ENCODE measurements around the gene RRP9.

The RRP9 gene

GRCh38 chr3:51946796-51947195 lies 5.1 kb upstream of the RRP9 start:
- Histone ChIP-seq H3K9ac (ENCODE audit: low read depth in 1 of 2, low read length in 2 of 2) (no peak overlapping the region), H3K4me3 (ENCODE audit: low read length in 2 of 2) (no peak overlapping the region), H3K36me3 (ENCODE audit: control insufficient read depth in 2 of 2, insufficient read depth in 2 of 2, low read length in 2 of 2) (peaks cover 3% of the 10 kb centered on the region in 2 donors), H3K27ac (ENCODE audit: low read depth in 2 of 2, low read length in 2 of 2) (no peak overlapping the region), H3K9me3 (ENCODE audit: control insufficient read depth in 2 of 2, low read length in 2 of 2) (no peaks in the 10 kb centered on the region), H3K4me1 (ENCODE audit: control insufficient read depth in 2 of 2, insufficient read depth in 2 of 2, low read length in 2 of 2) (peaks cover 14 to 15% of the 10 kb centered on the region in 2 donors), H3K27me3 (ENCODE audit: control insufficient read depth in 2 of 2, insufficient read depth in 2 of 2, low read length in 2 of 2) (no peaks in the 10 kb centered on the region)

GRCh38 chr3:51945926-51946705 lies 4.4 kb upstream of the RRP9 start:
- peaks cover 3% of the 10 kb centered on the region in 2 donors for H3K36me3 ChIP-seq (ENCODE audit: control insufficient read depth in 2 of 2, insufficient read depth in 2 of 2, low read length in 2 of 2)
- no peaks in the 10 kb centered on the region for H3K9me3 ChIP-seq (ENCODE audit: control insufficient read depth in 2 of 2, low read length in 2 of 2)
- peaks cover 16 to 18% of the 10 kb centered on the region in 2 donors for H3K4me1 ChIP-seq (ENCODE audit: control insufficient read depth in 2 of 2, insufficient read depth in 2 of 2, low read length in 2 of 2)
- H3K27me3 ChIP-seq (ENCODE audit: control insufficient read depth in 2 of 2, insufficient read depth in 2 of 2, low read length in 2 of 2), result no peaks in the 10 kb centered on the region
- H3K27ac ChIP-seq (ENCODE audit: low read depth in 2 of 2, low read length in 2 of 2), result no peak overlapping the region
- no peak overlapping the region for H3K9ac ChIP-seq (ENCODE audit: low read depth in 1 of 2, low read length in 2 of 2)
- no peak overlapping the region for H3K4me3 ChIP-seq (ENCODE audit: low read length in 2 of 2)

GRCh38 chr3:51945031-51945840 lies 3.5 kb upstream of the RRP9 start:
- peaks cover 3% of the 10 kb centered on the region in 2 donors for H3K36me3 ChIP-seq (ENCODE audit: control insufficient read depth in 2 of 2, insufficient read depth in 2 of 2, low read length in 2 of 2)

GRCh38 chr3:51944451-51945021 lies 2.8 kb upstream of the RRP9 start:
- Histone ChIP-seq H3K27ac (ENCODE audit: low read depth in 2 of 2, low read length in 2 of 2) (no peak overlapping the region), H3K9me3 (ENCODE audit: control insufficient read depth in 2 of 2, low read length in 2 of 2) (no peaks in the 10 kb centered on the region), H3K36me3 (ENCODE audit: control insufficient read depth in 2 of 2, insufficient read depth in 2 of 2, low read length in 2 of 2) (peaks cover 3% of the 10 kb centered on the region in 2 donors), H3K4me3 (ENCODE audit: low read length in 2 of 2) (no peak overlapping the region), H3K4me1 (ENCODE audit: control insufficient read depth in 2 of 2, insufficient read depth in 2 of 2, low read length in 2 of 2) (peaks cover 19 to 25% of the 10 kb centered on the region in 2 donors), H3K27me3 (ENCODE audit: control insufficient read depth in 2 of 2, insufficient read depth in 2 of 2, low read length in 2 of 2) (no peaks in the 10 kb centered on the region), H3K9ac (ENCODE audit: low read depth in 1 of 2, low read length in 2 of 2) (no peak overlapping the region)

More at GRCh38 chr3:51945031-51945840, 3.5 kb upstream of the RRP9 start:
- Histone ChIP-seq H3K9me3 (ENCODE audit: control insufficient read depth in 2 of 2, low read length in 2 of 2) (no peaks in the 10 kb centered on the region), H3K27ac (ENCODE audit: low read depth in 2 of 2, low read length in 2 of 2) (no peak overlapping the region), H3K4me3 (ENCODE audit: low read length in 2 of 2) (no peak overlapping the region), H3K27me3 (ENCODE audit: control insufficient read depth in 2 of 2, insufficient read depth in 2 of 2, low read length in 2 of 2) (no peaks in the 10 kb centered on the region), H3K9ac (ENCODE audit: low read depth in 1 of 2, low read length in 2 of 2) (no peak overlapping the region), H3K4me1 (ENCODE audit: control insufficient read depth in 2 of 2, insufficient read depth in 2 of 2, low read length in 2 of 2) (peaks cover 19 to 25% of the 10 kb centered on the region in 2 donors)

GRCh38 chr3:51943451-51944391 lies 2.0 kb upstream of the RRP9 start:
- Histone ChIP-seq H3K9ac (ENCODE audit: low read depth in 1 of 2, low read length in 2 of 2) (peak overlapping the region; percentile 86 to 97), H3K36me3 (ENCODE audit: control insufficient read depth in 2 of 2, insufficient read depth in 2 of 2, low read length in 2 of 2) (peaks cover 3 to 6% of the 10 kb centered on the region in 2 donors), H3K4me1 (ENCODE audit: control insufficient read depth in 2 of 2, insufficient read depth in 2 of 2, low read length in 2 of 2) (peaks cover 19 to 25% of the 10 kb centered on the region in 2 donors), H3K4me3 (ENCODE audit: low read length in 2 of 2) (peak overlapping the region in 1 of 2 donors; percentile 80), H3K27ac (ENCODE audit: low read depth in 2 of 2, low read length in 2 of 2) (peak overlapping the region; percentile 92 to 98), H3K9me3 (ENCODE audit: control insufficient read depth in 2 of 2, low read length in 2 of 2) (no peaks in the 10 kb centered on the region), H3K27me3 (ENCODE audit: control insufficient read depth in 2 of 2, insufficient read depth in 2 of 2, low read length in 2 of 2) (no peaks in the 10 kb centered on the region)

- H3K27me3 ChIP-seq (ENCODE audit: control insufficient read depth in 2 of 2, insufficient read depth in 2 of 2, low read length in 2 of 2), result no peaks in the 10 kb centered on the region
- peak overlapping the region; percentile 92 to 98 for H3K27ac ChIP-seq (ENCODE audit: low read depth in 2 of 2, low read length in 2 of 2)
- no peaks in the 10 kb centered on the region for H3K9me3 ChIP-seq (ENCODE audit: control insufficient read depth in 2 of 2, low read length in 2 of 2)
- H3K9ac ChIP-seq (ENCODE audit: low read depth in 1 of 2, low read length in 2 of 2), result peak overlapping the region; percentile 86 to 97
- H3K36me3 ChIP-seq (ENCODE audit: control insufficient read depth in 2 of 2, insufficient read depth in 2 of 2, low read length in 2 of 2), result peaks cover 5 to 6% of the 10 kb centered on the region in 2 donors
- peak overlapping the region; percentile 67 to 80 for H3K4me3 ChIP-seq (ENCODE audit: low read length in 2 of 2)
- H3K4me1 ChIP-seq (ENCODE audit: control insufficient read depth in 2 of 2, insufficient read depth in 2 of 2, low read length in 2 of 2), result peaks cover 19 to 25% of the 10 kb centered on the region in 2 donors
These were observed 1.1 kb upstream of the RRP9 start for GRCh38 chr3:51942603-51943450.

- H3K9me3 ChIP-seq (ENCODE audit: control insufficient read depth in 2 of 2, low read length in 2 of 2), result no peaks in the 10 kb centered on the region
- peak overlapping the region; percentile 82 for H3K4me3 ChIP-seq (ENCODE audit: low read length in 2 of 2)
- peak overlapping the region in 1 of 2 donors; percentile 98 for H3K27ac ChIP-seq (ENCODE audit: low read depth in 2 of 2, low read length in 2 of 2)
- H3K4me1 ChIP-seq (ENCODE audit: control insufficient read depth in 2 of 2, insufficient read depth in 2 of 2, low read length in 2 of 2), result peaks cover 19 to 25% of the 10 kb centered on the region in 2 donors
- peak overlapping the region; percentile 70 to 72 for H3K9ac ChIP-seq (ENCODE audit: low read depth in 1 of 2, low read length in 2 of 2)
- H3K36me3 ChIP-seq (ENCODE audit: control insufficient read depth in 2 of 2, insufficient read depth in 2 of 2, low read length in 2 of 2), result peaks cover 19 to 20% of the 10 kb centered on the region in 2 donors
- H3K27me3 ChIP-seq (ENCODE audit: control insufficient read depth in 2 of 2, insufficient read depth in 2 of 2, low read length in 2 of 2), result no peaks in the 10 kb centered on the region
These were observed 274 bp downstream of the RRP9 start for GRCh38 chr3:51941463-51941797.

GRCh38 chr3:51940648-51941462 lies 849 bp downstream of the RRP9 start:
- H3K36me3 ChIP-seq (ENCODE audit: control insufficient read depth in 2 of 2, insufficient read depth in 2 of 2, low read length in 2 of 2), result peaks cover 21 to 25% of the 10 kb centered on the region in 2 donors
- H3K4me1 ChIP-seq (ENCODE audit: control insufficient read depth in 2 of 2, insufficient read depth in 2 of 2, low read length in 2 of 2), result peaks cover 19 to 25% of the 10 kb centered on the region in 2 donors
- H3K27ac ChIP-seq (ENCODE audit: low read depth in 2 of 2, low read length in 2 of 2), result peak overlapping the region in 1 of 2 donors; percentile 98
- no peaks in the 10 kb centered on the region for H3K27me3 ChIP-seq (ENCODE audit: control insufficient read depth in 2 of 2, insufficient read depth in 2 of 2, low read length in 2 of 2)
- H3K9me3 ChIP-seq (ENCODE audit: control insufficient read depth in 2 of 2, low read length in 2 of 2), result no peaks in the 10 kb centered on the region
- peak overlapping the region; percentile 82 for H3K4me3 ChIP-seq (ENCODE audit: low read length in 2 of 2)
- peak overlapping the region; percentile 70 to 72 for H3K9ac ChIP-seq (ENCODE audit: low read depth in 1 of 2, low read length in 2 of 2)
